Measurements from ENCODE around the gene HLA-DQA1. TPM values are rescaled to one million over a fixed set of nuclear protein-coding genes. Genes with fewer than 3 reads are reported as not detected.
"Not testable (repeated sequence)": the region's sequence is repeated elsewhere in the genome, so short reads cannot be mapped to it uniquely, and the experiment has no call there.

Gene HLA-DQA1
- total and polyA plus RNA-seq, 4 donors = 2.1 to 19.9 (median 9.3) TPM

DNA sequence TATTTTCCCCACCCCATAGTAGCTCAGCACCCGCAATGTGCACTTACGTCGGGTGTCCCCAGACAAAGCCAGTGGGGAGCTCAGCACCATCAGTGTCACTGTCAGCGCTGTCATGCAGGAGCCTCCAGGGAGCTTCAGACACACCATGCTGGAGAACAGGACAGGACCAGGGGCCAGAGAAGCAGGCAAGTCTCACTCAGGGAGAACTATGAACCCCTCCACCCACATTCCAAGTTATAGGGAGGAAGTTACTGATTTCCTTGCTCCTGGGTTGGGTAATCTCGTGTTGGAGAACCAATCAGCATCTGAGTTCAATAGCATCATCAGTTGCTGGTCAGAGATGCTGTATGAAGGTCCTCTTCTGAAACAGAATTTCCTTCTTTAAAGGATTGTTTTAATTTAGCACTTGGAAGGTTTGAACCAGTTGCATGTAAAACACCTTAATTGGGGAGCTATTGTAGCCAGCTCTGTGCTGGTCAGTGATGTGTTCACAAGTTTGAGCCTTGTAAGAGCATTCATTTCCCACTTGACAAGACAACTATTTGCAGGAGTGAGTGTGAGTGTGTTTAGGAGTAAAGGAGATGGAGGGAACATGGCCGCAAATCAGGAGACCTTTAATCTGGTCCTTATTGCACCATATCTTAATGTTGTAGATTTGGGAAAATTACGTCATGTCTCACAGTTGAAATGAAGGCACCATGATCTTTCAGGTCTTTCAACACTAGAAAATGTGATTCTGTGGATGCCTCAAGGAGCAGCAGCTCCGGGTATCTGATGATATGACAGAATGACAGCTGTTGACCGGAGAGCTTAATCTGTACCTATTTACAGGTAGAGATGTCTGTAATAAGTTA lies 47.4 kb upstream of the HLA-DQA1 start, which contains the start of gene HLA-DRB1:
TSS of gene HLA-DRB1 (minus strand) at position 253 of the 854 bp plus-strand sequence. CDS start at position 147, 106 bp downstream.
- H3K36me3 ChIP-seq (ENCODE audit: control insufficient read depth in 4 of 4, insufficient read depth in 3 of 4, low read depth in 1 of 4, low read length in 3 of 4) = no peaks in the 10 kb centered on the region
- no peak for TF ChIP-seq JUND (IDR thresholded peaks at IDR 0.05)
- no peak for TF ChIP-seq FOXA2 (IDR thresholded peaks at IDR 0.05)
- no peak for TF ChIP-seq NR2F2 (IDR thresholded peaks at IDR 0.05)
- no peak for TF ChIP-seq RXRA (IDR thresholded peaks at IDR 0.05)
- TF ChIP-seq, protein P1, sequence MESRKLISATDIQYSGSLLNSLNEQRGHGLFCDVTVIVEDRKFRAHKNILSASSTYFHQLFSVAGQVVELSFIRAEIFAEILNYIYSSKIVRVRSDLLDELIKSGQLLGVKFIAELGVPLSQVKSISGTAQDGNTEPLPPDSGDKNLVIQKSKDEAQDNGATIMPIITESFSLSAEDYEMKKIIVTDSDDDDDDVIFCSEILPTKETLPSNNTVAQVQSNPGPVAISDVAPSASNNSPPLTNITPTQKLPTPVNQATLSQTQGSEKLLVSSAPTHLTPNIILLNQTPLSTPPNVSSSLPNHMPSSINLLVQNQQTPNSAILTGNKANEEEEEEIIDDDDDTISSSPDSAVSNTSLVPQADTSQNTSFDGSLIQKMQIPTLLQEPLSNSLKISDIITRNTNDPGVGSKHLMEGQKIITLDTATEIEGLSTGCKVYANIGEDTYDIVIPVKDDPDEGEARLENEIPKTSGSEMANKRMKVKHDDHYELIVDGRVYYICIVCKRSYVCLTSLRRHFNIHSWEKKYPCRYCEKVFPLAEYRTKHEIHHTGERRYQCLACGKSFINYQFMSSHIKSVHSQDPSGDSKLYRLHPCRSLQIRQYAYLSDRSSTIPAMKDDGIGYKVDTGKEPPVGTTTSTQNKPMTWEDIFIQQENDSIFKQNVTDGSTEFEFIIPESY (IDR thresholded peaks at IDR 0.05) = no peak
- TF ChIP-seq, protein P2, sequence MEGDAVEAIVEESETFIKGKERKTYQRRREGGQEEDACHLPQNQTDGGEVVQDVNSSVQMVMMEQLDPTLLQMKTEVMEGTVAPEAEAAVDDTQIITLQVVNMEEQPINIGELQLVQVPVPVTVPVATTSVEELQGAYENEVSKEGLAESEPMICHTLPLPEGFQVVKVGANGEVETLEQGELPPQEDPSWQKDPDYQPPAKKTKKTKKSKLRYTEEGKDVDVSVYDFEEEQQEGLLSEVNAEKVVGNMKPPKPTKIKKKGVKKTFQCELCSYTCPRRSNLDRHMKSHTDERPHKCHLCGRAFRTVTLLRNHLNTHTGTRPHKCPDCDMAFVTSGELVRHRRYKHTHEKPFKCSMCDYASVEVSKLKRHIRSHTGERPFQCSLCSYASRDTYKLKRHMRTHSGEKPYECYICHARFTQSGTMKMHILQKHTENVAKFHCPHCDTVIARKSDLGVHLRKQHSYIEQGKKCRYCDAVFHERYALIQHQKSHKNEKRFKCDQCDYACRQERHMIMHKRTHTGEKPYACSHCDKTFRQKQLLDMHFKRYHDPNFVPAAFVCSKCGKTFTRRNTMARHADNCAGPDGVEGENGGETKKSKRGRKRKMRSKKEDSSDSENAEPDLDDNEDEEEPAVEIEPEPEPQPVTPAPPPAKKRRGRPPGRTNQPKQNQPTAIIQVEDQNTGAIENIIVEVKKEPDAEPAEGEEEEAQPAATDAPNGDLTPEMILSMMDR (IDR thresholded peaks at IDR 0.05; ENCODE audit: low read depth, low read length, missing input control) = no peak
- no peak for TF ChIP-seq RAD21 (IDR thresholded peaks at IDR 0.05)
- TF ChIP-seq HNF4G (IDR thresholded peaks at IDR 0.05) = no peak
- TF ChIP-seq FOXA1 (IDR thresholded peaks at IDR 0.05) = no peak
- TF ChIP-seq, protein P3, sequence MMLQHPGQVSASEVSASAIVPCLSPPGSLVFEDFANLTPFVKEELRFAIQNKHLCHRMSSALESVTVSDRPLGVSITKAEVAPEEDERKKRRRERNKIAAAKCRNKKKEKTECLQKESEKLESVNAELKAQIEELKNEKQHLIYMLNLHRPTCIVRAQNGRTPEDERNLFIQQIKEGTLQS (IDR thresholded peaks at IDR 0.05) = no peak
- no peak for TF ChIP-seq GABPA (IDR thresholded peaks at IDR 0.05 in 1 of 2, conservative IDR thresholded peaks at IDR 0.05 in 1 of 2)
- TF ChIP-seq YY1 (IDR thresholded peaks at IDR 0.05) = no peak
- no peak for TF ChIP-seq TAF1 (conservative IDR thresholded peaks at IDR 0.05)
- TF ChIP-seq HNF4A (conservative IDR thresholded peaks at IDR 0.05) = no peak
- TF ChIP-seq, protein P4, sequence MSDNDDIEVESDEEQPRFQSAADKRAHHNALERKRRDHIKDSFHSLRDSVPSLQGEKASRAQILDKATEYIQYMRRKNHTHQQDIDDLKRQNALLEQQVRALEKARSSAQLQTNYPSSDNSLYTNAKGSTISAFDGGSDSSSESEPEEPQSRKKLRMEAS (IDR thresholded peaks at IDR 0.05) = no peak
- TF ChIP-seq EGR1 (IDR thresholded peaks at IDR 0.05; ENCODE audit: low read depth in 2 of 2) = no peak
- TF ChIP-seq SP1 (IDR thresholded peaks at IDR 0.05) = no peak
- TF ChIP-seq, protein P5, sequence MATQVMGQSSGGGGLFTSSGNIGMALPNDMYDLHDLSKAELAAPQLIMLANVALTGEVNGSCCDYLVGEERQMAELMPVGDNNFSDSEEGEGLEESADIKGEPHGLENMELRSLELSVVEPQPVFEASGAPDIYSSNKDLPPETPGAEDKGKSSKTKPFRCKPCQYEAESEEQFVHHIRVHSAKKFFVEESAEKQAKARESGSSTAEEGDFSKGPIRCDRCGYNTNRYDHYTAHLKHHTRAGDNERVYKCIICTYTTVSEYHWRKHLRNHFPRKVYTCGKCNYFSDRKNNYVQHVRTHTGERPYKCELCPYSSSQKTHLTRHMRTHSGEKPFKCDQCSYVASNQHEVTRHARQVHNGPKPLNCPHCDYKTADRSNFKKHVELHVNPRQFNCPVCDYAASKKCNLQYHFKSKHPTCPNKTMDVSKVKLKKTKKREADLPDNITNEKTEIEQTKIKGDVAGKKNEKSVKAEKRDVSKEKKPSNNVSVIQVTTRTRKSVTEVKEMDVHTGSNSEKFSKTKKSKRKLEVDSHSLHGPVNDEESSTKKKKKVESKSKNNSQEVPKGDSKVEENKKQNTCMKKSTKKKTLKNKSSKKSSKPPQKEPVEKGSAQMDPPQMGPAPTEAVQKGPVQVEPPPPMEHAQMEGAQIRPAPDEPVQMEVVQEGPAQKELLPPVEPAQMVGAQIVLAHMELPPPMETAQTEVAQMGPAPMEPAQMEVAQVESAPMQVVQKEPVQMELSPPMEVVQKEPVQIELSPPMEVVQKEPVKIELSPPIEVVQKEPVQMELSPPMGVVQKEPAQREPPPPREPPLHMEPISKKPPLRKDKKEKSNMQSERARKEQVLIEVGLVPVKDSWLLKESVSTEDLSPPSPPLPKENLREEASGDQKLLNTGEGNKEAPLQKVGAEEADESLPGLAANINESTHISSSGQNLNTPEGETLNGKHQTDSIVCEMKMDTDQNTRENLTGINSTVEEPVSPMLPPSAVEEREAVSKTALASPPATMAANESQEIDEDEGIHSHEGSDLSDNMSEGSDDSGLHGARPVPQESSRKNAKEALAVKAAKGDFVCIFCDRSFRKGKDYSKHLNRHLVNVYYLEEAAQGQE (IDR thresholded peaks at IDR 0.05) = no peak
- H3K27me3 ChIP-seq (ENCODE audit: control insufficient read depth in 4 of 4, insufficient read depth in 4 of 4, low read length in 3 of 4) = no peaks in the 10 kb centered on the region
- peak within 1 kb of the TSS in 1 of 2 donors; percentile 59 for H3K9ac ChIP-seq (ENCODE audit: low read depth in 1 of 2, low read length in 2 of 2)
- H3K27ac ChIP-seq (ENCODE audit: low read depth in 1 of 2, low read length in 2 of 2) = peak within 1 kb of the TSS in 1 of 2 donors; percentile 35
- WGBS = 19% methylated on average over 9 of the region's 9 CpGs
- H3K4me1 ChIP-seq (ENCODE audit: control insufficient read depth in 4 of 4, insufficient read depth in 4 of 4, low read length in 3 of 4) = no peaks in the 10 kb centered on the region
- H3K9me3 ChIP-seq (ENCODE audit: control insufficient read depth in 4 of 4, low read length in 3 of 4) = no peaks in the 10 kb centered on the region
- DNase-seq (ENCODE audit: low spot score) = no peak
- no peak within 1 kb of the TSS for H3K4me3 ChIP-seq (ENCODE audit: low read depth in 1 of 3, low read length in 3 of 3)

DNA sequence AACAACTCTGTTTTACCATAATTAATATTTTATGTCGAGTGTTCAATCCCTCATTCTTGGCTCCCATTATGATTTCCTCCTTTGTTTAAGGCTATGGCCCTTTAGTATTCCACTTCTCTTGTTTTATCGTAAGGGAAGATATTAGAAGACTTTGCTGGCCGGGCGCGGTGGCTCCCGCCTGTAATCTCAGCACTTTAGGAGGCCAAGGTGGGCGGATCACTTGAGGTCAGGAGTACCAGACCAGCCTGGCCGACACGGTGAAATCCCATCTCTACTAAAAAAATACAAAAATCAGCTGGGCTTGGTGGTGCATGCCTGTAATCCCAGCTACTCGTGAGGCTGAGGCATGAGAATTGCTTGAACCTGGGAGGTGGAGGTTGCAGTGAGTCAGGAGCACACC lies 46.5 kb upstream of the HLA-DQA1 start:
- not testable (repeated sequence) for H3K9ac ChIP-seq (ENCODE audit: low read depth in 1 of 2, low read length in 2 of 2); H3K27me3 ChIP-seq (ENCODE audit: control insufficient read depth in 4 of 4, insufficient read depth in 4 of 4, low read length in 3 of 4); H3K4me3 ChIP-seq (ENCODE audit: low read depth in 1 of 3, low read length in 3 of 3); H3K9me3 ChIP-seq (ENCODE audit: control insufficient read depth in 4 of 4, low read length in 3 of 4); H3K4me1 ChIP-seq (ENCODE audit: control insufficient read depth in 4 of 4, insufficient read depth in 4 of 4, low read length in 3 of 4); H3K27ac ChIP-seq (ENCODE audit: low read depth in 1 of 2, low read length in 2 of 2); H3K36me3 ChIP-seq (ENCODE audit: control insufficient read depth in 4 of 4, insufficient read depth in 3 of 4, low read depth in 1 of 4, low read length in 3 of 4); DNase-seq (ENCODE audit: low spot score)
- WGBS = no CpG with 5 or more reads among the region's 10 CpGs

Data from liver (tissue), 9 donors.